ENCODE data around the gene CFAP73.
A peak's percentile ranks its signal among the peaks of the same experiment; 100 is the strongest.

Gene CFAP73

GRCh38 chr12:113118142-113118541 lies 31.4 kb upstream of the CFAP73 start:
- Histone ChIP-seq H3K4me3 (no peak overlapping the region), H3K27ac (peak overlapping the region in 1 of 21 experiments; percentile 10)

- no peak overlapping the region for H3K4me3 ChIP-seq
- H3K27ac ChIP-seq = no peak overlapping the region
These were observed 29.4 kb upstream of the CFAP73 start for GRCh38 chr12:113119980-113120669.

DNA sequence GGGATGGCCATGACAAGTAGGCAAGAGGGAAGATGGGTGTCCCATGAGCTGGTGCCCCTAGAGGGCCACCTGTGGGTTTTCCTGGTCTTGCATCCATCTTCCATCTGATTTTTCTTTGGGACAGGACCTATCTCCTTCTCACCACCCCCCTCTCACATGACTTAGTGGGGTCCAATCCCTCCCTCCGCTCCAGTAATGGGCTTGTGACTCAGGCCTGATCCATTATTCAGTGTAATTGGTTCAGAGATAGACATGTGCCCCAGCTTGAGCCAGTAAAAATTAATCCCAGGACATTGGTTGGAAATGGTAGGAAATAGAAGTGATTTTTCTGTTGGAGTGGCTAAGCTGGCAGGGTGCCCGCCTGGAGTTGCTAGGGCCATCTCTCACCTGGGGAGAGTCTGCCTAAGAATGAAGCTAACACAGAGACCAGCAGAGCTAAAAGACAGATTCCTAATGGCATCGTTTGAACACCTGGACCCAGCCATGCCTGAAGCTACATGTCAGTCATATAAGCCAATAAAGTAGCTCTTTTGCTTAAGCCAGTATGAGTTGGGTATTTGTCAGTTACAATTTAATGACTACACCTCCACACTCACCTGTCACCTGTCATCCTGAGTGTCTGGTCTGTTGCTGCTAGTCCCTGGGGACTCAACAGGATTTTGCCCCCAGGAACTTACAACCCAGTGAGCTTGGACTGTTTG lies 28.7 kb upstream of the CFAP73 start:
- H3K4me3 ChIP-seq = no peak overlapping the region
- no peak overlapping the region for H3K27ac ChIP-seq

- no peak overlapping the region for H3K27ac ChIP-seq
These were observed 21.7 kb upstream of the CFAP73 start for GRCh38 chr12:113127791-113128199.

DNA sequence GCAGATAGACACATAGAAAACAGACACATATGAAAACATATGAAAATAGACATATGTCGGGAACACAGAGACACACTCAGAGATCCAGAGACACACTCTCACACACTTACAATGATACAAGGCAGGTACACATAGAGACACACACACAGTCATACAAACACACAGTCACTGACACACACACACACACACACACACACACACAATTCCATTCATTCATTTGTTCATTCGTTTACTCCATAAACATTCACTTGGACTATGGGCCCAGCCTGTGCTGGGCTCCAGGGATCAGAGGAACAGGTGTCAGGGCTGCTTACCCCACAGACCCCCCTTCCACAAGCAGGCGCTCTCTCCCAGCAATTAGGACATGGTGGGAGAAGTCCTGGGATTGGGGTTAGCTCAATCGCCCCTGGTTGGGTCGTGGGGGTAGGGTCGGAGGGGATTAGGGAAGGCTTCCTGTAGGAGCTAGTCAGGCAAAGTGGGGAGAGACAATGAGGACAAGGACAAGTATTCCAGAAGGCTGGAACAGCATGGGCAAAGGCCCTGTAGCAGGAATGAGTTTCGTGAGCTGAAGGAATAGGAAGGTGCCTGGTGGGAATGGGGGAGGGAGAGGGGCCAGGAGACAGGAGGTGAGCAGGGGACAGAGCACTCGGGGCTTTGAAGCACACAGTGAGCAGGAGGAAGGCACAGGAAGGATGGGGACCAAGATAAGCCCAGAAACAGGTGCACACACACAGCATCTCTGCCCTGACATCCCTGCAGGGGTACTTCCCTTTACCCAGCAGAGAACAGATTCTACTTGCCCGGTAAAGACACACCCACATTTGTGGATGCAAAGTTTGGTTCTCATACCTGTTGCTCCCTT lies 20.5 kb upstream of the CFAP73 start:
- no peak overlapping the region for H3K4me3 ChIP-seq
- no peak overlapping the region for H3K27ac ChIP-seq

More at GRCh38 chr12:113127791-113128199, 21.7 kb upstream of the CFAP73 start:
- H3K4me3 ChIP-seq = no peak overlapping the region

DNA sequence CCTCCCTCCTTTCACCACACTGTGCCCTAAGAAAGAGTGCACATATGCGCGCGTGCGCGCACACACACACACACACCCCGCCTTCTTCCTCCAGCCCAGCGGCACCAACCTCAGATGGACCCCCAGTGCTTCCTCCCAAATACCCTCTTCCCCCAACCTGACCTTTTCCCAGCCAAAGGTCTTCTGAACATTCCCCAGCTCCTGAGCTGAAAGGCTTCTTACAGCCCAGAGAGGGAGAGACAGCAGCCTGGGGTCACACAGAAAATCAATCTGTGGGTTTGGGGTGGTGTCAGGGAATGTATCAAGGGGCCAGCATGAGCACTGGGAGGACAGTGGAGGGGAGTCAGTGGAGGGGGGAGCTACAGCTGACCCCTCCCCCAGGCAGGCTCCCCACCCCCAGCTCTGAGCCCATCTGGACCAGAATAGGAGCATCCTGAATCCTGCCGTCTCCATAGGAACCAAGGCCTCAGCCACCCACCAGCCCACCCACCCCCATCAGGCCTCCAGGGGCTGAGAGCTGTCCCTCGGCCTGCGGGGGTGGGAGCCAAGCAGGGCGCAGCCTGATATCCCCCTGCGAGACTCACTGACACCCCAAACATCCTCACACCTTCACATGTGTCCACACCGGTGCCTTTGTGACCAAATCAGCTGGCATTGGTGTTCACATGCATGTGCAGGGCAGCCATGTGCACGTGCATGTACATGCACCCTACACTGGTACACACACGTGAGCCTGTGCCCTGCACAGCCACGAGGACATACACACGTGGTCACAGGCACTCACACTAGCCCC lies 19.7 kb upstream of the CFAP73 start:
- H3K4me3 ChIP-seq = no peak overlapping the region
- H3K27ac ChIP-seq = no peak overlapping the region

DNA sequence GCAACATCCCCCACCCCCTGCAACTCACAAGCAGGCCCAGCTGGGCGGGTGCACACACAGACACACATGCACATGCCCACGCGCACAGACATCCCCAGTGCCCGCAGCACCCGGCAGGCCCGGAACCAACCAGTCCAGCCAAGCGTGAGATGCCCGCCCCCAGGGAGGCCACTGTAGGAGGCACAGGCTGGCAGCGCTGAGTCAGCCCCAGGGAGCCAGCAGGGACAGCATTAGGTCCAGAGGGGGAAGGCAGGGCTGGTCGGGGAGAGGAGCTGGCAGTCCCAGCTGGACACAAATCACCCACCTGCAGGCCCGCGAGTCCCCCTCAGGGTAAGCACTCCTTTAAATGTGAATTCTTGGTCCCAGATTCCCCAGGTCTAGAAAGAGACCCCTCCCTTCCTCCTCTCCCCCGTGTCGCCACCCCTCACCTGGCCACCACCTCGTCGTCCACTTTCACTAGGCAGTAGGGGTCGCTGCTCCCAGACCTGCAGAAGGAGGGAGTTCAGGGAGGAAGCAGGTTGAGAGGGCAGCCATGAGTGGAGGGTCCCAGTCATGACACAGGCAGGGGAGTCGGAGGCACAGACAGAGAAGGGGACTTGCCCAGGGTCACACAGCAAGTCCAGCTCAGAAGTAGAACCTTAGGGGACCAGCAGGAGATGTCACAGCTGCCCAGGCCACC lies 18.9 kb upstream of the CFAP73 start:
- H3K27ac ChIP-seq = no peak overlapping the region
- H3K4me3 ChIP-seq = no peak overlapping the region

- H3K4me3 ChIP-seq = no peak overlapping the region
- no peak overlapping the region for H3K27ac ChIP-seq
These were observed 18.0 kb upstream of the CFAP73 start for GRCh38 chr12:113131556-113131955.

- H3K27ac ChIP-seq = no peak overlapping the region
- no peak overlapping the region for H3K4me3 ChIP-seq
These were observed 16.5 kb upstream of the CFAP73 start for GRCh38 chr12:113133036-113133435.

GRCh38 chr12:113133666-113134065 lies 15.9 kb upstream of the CFAP73 start:
- Histone ChIP-seq H3K4me3 (no peak overlapping the region), H3K27ac (no peak overlapping the region)

DNA sequence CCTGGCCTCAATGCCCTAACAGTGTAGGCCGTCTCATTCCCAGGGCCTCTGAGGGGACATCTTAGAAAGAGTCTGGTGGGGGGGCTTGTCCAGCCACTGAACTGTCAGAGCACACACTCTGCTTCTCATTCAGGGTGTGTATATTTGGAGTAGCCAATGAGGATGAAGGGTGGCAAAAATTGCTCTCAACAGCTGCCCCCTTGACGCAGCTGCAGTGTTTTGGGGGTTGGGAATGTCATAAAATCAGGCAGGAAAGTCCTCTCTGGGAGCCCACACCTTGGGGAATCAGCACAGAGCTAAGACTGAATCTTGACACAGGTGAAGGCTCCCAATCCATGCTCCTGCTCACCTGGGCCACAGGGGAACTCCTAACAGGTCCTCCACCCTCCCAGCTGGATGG lies 15.5 kb upstream of the CFAP73 start:
- peak overlapping the region in 4 of 7 experiments; percentile 28 to 48 (median 39) for H3K4me3 ChIP-seq

DNA sequence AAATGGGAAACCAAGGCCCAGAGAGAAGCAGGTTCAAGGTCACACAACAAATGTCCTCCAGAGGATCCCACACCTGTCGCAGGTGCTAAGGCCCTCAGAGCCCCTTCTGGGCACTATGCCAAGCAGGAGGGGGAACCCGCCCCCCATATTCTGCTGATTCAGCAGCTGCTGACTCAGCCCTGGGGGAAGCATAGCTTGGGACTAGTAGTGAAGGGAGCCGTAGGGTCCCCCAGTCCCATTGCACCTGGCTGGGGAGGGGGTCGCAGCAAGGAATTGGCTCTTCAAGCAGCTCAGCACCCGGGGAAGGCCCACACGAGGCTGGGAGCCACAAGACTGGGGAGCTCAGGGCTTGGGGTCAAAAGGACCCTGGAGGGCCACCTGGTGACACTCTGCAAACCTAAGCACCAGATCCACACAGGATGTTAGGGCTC lies 15.0 kb upstream of the CFAP73 start:
- H3K4me3 ChIP-seq = peak overlapping the region in 5 of 7 experiments; percentile 28 to 48 (median 37)
- peak overlapping the region in 8 of 21 experiments; percentile 45 to 91 (median 65) for H3K27ac ChIP-seq

More for the DNA sequence above, 15.5 kb upstream of the CFAP73 start:
- H3K27ac ChIP-seq = no peak overlapping the region

DNA sequence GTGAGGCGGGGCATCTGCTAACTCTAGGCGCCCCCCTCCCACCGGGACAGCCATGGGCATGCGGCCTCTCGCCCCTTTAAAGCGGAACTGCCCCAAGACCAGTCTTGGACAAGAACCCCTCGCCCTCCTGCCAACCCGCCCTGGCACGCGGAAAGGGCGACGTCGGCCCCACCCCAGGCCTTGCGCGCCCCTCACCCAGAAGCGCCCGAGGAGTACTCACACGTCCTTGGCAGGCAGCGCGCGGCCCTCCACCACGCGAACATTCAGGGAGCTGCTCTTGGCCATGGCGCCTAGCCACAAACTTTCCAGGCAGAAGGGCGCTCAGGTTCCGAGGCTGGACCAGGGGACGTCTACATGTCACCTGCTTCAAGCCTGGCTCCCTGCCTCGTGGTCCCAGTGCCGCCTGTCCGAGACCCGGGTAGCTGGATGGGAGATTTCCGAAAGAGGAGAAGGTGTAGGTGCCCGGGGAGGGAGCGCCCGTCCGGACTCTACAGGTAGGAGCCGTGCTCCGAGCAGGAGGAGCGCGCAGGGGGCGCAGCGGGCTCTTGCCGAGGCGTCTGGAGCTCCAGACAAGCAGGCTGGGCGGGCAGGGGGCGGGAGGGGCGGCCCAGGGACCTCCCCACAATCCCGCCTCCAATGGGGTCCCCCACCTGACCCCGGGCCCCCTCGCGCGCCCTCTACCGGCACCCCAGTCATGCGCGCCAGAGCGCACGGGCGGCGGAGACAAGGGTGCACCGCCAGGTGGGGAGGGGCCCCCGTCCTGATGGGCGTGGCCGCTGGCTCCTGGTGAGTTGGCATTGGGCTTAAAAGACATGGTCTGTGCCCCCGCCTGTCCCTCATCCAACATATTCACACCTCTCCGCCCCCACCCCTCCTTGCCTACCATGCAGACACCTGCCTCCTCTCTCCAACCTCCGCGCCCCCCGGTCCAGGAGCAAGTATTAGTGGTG lies 14.1 kb upstream of the CFAP73 start, which contains the start of gene RASAL1:
Gene RASAL1 (minus strand): TSS at position 584 of the 950 bp plus-strand sequence. CDS start 299 bp downstream, at position 285.
- Histone ChIP-seq H3K4me3 (peak within 1 kb of the TSS; percentile 11 to 48 (median 35)), H3K27ac (peak within 1 kb of the TSS in 20 of 21 experiments; percentile 27 to 91 (median 64))

DNA sequence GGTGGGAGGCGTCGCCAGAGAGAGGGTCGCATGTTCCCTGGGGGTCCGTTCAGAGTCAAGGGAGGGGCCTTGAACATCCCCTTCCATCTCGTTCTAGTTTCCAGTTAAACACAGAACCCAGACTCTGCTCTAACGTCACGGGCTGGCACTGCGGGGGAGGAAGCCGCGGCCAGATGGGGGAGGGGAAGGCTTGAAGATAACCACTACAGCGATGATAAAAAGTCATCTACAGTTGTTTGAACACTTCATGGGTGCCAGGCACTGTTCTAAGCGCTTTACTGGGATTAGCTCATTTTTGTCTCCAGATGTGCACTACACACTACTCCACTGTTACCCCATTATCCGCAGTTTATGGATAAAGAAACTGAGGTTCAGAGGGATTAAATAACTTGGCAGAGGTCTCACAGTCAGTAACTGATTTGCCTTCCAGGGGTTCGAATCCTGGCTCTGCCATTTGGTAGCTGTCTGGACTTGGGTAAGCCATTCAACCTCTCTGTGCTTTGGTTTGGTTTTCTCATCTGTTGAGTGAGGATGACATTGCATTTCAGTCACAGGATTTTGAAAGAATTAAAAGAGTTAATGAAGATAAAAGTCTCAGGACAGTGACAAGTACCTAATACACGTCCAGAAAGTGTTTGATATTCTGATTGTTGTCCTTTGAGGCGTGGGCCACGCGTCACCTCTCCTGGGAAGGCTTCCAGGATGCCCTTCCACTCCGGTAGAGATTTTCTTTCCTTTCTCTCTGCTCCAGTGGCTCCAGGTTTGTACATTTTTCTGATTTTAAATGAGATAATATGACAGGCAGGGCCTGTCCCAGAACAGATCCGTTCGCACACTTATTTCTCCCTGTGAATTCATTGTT lies 13.2 kb upstream of the CFAP73 start:
- peak overlapping the region in 16 of 21 experiments; percentile 14 to 91 (median 48) for H3K27ac ChIP-seq
- H3K4me3 ChIP-seq = peak overlapping the region in 4 of 7 experiments; percentile 28 to 48 (median 40)

DNA sequence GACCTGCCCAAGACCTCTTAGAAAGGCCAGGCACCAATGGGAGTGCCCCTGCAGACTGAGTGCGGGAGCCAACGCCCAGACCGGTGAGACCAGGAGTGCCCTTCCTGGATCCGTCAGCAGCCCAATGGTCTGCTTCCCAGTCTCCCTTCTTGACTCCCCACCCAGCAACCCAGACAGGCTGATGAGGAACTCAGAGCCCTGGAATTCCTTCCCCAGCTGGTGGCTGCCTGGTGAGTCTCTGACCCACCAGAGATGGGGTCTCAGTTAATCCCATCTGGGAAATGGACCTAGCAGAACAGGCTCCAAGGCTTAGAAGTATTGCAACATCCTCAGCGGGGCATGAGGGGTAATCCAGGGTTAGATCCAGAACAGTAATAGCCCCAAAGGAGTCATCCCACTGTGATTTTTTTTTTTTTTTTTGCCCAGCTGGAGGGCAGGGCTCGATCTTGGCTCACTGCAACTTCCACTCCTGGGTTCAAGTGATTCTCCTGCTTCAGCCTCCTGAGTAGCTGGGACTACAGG lies 12.5 kb upstream of the CFAP73 start:
- Histone ChIP-seq H3K4me3 (no peak overlapping the region), H3K27ac (peak overlapping the region in 8 of 21 experiments; percentile 17 to 91 (median 68))

Measured in skin epidermis (tissue), 12 donors.